ENCODE results near the gene SEPTIN1. TPM values are rescaled to one million over a fixed set of nuclear protein-coding genes. Genes with fewer than 3 reads are reported as not detected.

SEPTIN1 gene
- polyA plus RNA-seq (2013, experiment 1 of 2) = 3.9 TPM
- 3.4 TPM for polyA plus RNA-seq (2013, experiment 2 of 2)

DNA sequence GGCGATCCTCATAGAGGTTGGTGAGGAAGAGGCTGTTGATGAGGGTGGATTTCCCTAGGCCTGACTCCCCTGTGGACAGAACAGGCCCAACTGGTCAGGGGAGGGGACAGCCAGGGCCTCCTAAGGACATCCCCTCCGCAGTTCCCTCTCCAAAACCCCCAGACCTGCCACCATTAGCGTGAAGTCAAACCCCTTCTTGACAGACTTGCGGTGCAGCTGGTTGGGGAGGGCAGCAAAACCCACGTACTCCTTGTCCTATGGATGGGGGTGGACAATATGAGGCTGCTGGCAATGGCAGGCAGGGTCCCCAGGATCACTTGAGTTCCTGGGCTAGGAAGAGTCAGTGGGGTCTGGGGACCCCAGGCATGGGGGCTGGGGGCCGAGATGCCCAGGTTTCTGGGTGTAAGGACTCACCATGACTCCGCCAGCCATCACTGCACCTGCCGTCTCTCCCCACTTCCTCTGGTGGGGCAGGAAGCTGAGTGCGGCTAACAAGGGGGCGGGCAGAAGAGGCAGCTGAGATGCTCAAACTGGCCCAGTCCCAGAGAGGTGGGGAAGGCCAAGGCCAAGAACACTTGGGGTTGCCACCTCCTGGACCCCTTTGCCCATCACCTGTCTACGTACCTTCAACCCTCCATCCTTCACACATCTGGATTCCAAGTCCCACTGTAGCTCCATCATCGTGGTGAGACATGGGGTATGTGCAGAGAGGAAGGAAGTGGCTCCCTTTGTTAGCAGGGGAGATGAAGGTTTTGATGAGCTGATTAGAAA, at the start of gene SEPTIN1:
TSS of gene SEPTIN1 (minus strand) at position 451 of the 771 bp plus-strand sequence. CDS start at position 432, 19 bp downstream.
- no peak within 1 kb of the TSS for H4K91ac ChIP-seq (ENCODE audit: low read depth, low read length, poor library complexity)
- H2BK5ac ChIP-seq (ENCODE audit: low read length) = peak within 1 kb of the TSS; percentile 59
- H3K9ac ChIP-seq (ENCODE audit: low read depth, low read length, poor library complexity) = no peak within 1 kb of the TSS
- peaks cover 5% of the 10 kb centered on the region for H3K79me1 ChIP-seq (ENCODE audit: low read depth, low read length)
- H3K36me3 ChIP-seq (replicated peaks in 1 of 2; ENCODE audit: control insufficient read depth in 2 of 2, insufficient read depth in 2 of 2, low read length in 2 of 2) = peaks cover 0 to 11% of the 10 kb centered on the region in 2 donors
- no peak within 1 kb of the TSS for H3K18ac ChIP-seq (ENCODE audit: low read length)
- DNase-seq (ENCODE audit: low spot score) = no peak
- no peak within 1 kb of the TSS for H4K8ac ChIP-seq (ENCODE audit: low read depth, low read length)
- no CpG with 5 or more reads among the region's 12 CpGs for WGBS, 2 donors (ENCODE audit: extremely low coverage in 2 of 2, insufficient read length in 2 of 2, insufficient replicate concordance in 1 of 2)
- H2AFZ ChIP-seq (ENCODE audit: low read length) = no peak within 1 kb of the TSS
- H3K4me2 ChIP-seq (ENCODE audit: insufficient read depth, low read length, poor library complexity, severe bottlenecking) = no peak within 1 kb of the TSS
- H3K4ac ChIP-seq (ENCODE audit: low read length) = no peak within 1 kb of the TSS
- no peak within 1 kb of the TSS for H3K4me3 ChIP-seq (ENCODE audit: low read length in 2 of 2)
- no peak within 1 kb of the TSS for H2BK15ac ChIP-seq (ENCODE audit: low read length)
- H2BK120ac ChIP-seq (ENCODE audit: low read depth, low read length) = no peak within 1 kb of the TSS
- H2AK5ac ChIP-seq (ENCODE audit: low read depth, low read length) = peak within 1 kb of the TSS; percentile 71
- no peaks in the 10 kb centered on the region for H3K27me3 ChIP-seq (ENCODE audit: control insufficient read depth in 3 of 3, insufficient read depth in 3 of 3, low read depth in 1 of 3, low read length in 3 of 3)
- H3K27ac ChIP-seq (replicated peaks; ENCODE audit: low read length) = no peak within 1 kb of the TSS
- H3K23ac ChIP-seq (ENCODE audit: low read depth, low read length, poor library complexity) = no peak within 1 kb of the TSS
- H2BK12ac ChIP-seq (ENCODE audit: low read length) = peak within 1 kb of the TSS; percentile 3
- peaks cover 17 to 20% of the 10 kb centered on the region in 2 donors for H3K4me1 ChIP-seq (ENCODE audit: control insufficient read depth in 2 of 2, insufficient read depth in 1 of 2, low read depth in 1 of 2, low read length in 2 of 2)
- H3K9me3 ChIP-seq (replicated peaks in 1 of 2; ENCODE audit: control insufficient read depth in 2 of 2, insufficient read depth in 1 of 2, low read depth in 1 of 2, low read length in 2 of 2) = no peaks in the 10 kb centered on the region
- H3K14ac ChIP-seq (ENCODE audit: low read length) = peak within 1 kb of the TSS; percentile 31

DNA sequence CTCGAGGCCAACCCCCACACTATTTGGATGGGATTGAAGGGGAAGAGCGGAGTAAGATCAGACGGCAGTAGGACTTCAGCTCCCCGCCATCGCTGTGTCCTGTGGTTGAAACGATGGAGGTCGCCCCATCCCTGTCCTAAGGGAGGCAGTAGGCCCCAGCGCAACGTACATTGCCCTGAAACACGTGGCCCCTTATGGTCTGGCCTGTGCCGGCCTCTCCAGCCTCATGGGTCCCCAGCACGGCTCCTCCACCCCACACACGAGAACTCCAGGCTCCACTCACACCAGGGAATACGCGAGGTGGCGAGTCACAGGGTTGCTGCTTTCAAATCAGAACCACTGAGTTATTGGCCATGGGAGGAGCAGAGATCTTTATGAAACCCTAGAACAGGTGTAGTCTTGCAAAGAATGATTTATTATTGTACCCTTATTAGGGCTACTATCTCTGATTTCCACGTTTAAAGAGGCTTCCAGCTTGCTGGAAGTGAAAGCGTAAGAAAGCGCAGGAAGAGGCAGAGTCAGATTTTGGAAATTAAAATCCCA, 48.1 kb upstream of the SEPTIN1 start:
- Histone ChIP-seq H3K18ac (ENCODE audit: low read length) (peak overlapping the region; percentile 27), H2AFZ (ENCODE audit: low read length) (peak overlapping the region; percentile 89), H3K9ac (ENCODE audit: low read depth, low read length, poor library complexity) (no peak overlapping the region), H3K9me3 (replicated peaks in 1 of 2; ENCODE audit: control insufficient read depth in 2 of 2, insufficient read depth in 1 of 2, low read depth in 1 of 2, low read length in 2 of 2) (no peaks in the 10 kb centered on the region), H2BK15ac (ENCODE audit: low read length) (peak overlapping the region; percentile 34), H3K27me3 (ENCODE audit: control insufficient read depth in 3 of 3, insufficient read depth in 3 of 3, low read depth in 1 of 3, low read length in 3 of 3) (peaks cover 0 to 7% (median 0%) of the 10 kb centered on the region in 3 experiments), H2BK120ac (ENCODE audit: low read depth, low read length) (no peak overlapping the region), H2BK5ac (ENCODE audit: low read length) (no peak overlapping the region), H3K23ac (ENCODE audit: low read depth, low read length, poor library complexity) (peak overlapping the region; percentile 14), H3K79me1 (ENCODE audit: low read depth, low read length) (peaks cover 5% of the 10 kb centered on the region), H3K4me2 (ENCODE audit: insufficient read depth, low read length, poor library complexity, severe bottlenecking) (no peak overlapping the region), H3K27ac (replicated peaks; ENCODE audit: low read length) (peak overlapping the region; percentile 66), H4K8ac (ENCODE audit: low read depth, low read length) (peak overlapping the region; percentile 99), H2BK12ac (ENCODE audit: low read length) (no peak overlapping the region), H3K36me3 (replicated peaks in 1 of 2; ENCODE audit: control insufficient read depth in 2 of 2, insufficient read depth in 2 of 2, low read length in 2 of 2) (peaks cover 8 to 21% of the 10 kb centered on the region in 2 donors), H3K4me1 (ENCODE audit: control insufficient read depth in 2 of 2, insufficient read depth in 1 of 2, low read depth in 1 of 2, low read length in 2 of 2) (peaks cover 4 to 13% of the 10 kb centered on the region in 2 donors), H2AK5ac (ENCODE audit: low read depth, low read length) (no peak overlapping the region), H3K4ac (ENCODE audit: low read length) (no peak overlapping the region), H4K91ac (ENCODE audit: low read depth, low read length, poor library complexity) (no peak overlapping the region), H3K4me3 (ENCODE audit: low read length in 2 of 2) (peak overlapping the region; percentile 49 to 73), H3K14ac (ENCODE audit: low read length) (peak overlapping the region; percentile 65)
- no CpG with 5 or more reads among the region's 19 CpGs for WGBS, 2 donors (ENCODE audit: extremely low coverage in 2 of 2, insufficient read length in 2 of 2, insufficient replicate concordance in 1 of 2)
- no peak for DNase-seq (ENCODE audit: low spot score)

- peak within 1 kb of the TSS; percentile 95 for H2AK5ac ChIP-seq (ENCODE audit: low read depth, low read length)
- no peak within 1 kb of the TSS for H4K91ac ChIP-seq (ENCODE audit: low read depth, low read length, poor library complexity)
- peak within 1 kb of the TSS; percentile 99 for H4K8ac ChIP-seq (ENCODE audit: low read depth, low read length)
- peak within 1 kb of the TSS; percentile 61 for H2BK5ac ChIP-seq (ENCODE audit: low read length)
- H3K23ac ChIP-seq (ENCODE audit: low read depth, low read length, poor library complexity) = peak within 1 kb of the TSS; percentile 48
- peaks cover 5% of the 10 kb centered on the region for H3K79me1 ChIP-seq (ENCODE audit: low read depth, low read length)
- H3K9ac ChIP-seq (ENCODE audit: low read depth, low read length, poor library complexity) = peak within 1 kb of the TSS; percentile 95
- peak within 1 kb of the TSS; percentile 89 for H3K4me2 ChIP-seq (ENCODE audit: insufficient read depth, low read length, poor library complexity, severe bottlenecking)
- H3K14ac ChIP-seq (ENCODE audit: low read length) = peak within 1 kb of the TSS; percentile 85
- peak within 1 kb of the TSS; percentile 34 for H2BK15ac ChIP-seq (ENCODE audit: low read length)
- H3K27me3 ChIP-seq (ENCODE audit: control insufficient read depth in 3 of 3, insufficient read depth in 3 of 3, low read depth in 1 of 3, low read length in 3 of 3) = peaks cover 0 to 4% (median 0%) of the 10 kb centered on the region in 3 experiments
- no peak within 1 kb of the TSS for H3K4ac ChIP-seq (ENCODE audit: low read length)
- peak; percentile 97 for DNase-seq (ENCODE audit: low spot score)
- H2BK12ac ChIP-seq (ENCODE audit: low read length) = peak within 1 kb of the TSS; percentile 65
- H3K4me1 ChIP-seq (ENCODE audit: control insufficient read depth in 2 of 2, insufficient read depth in 1 of 2, low read depth in 1 of 2, low read length in 2 of 2) = peaks cover 4 to 13% of the 10 kb centered on the region in 2 donors
- H2BK120ac ChIP-seq (ENCODE audit: low read depth, low read length) = no peak within 1 kb of the TSS
- H3K36me3 ChIP-seq (replicated peaks in 1 of 2; ENCODE audit: control insufficient read depth in 2 of 2, insufficient read depth in 2 of 2, low read length in 2 of 2) = peaks cover 8 to 27% of the 10 kb centered on the region in 2 donors
- no CpG with 5 or more reads among the region's 49 CpGs for WGBS, 2 donors (ENCODE audit: extremely low coverage in 2 of 2, insufficient read length in 2 of 2, insufficient replicate concordance in 1 of 2)
- no peaks in the 10 kb centered on the region for H3K9me3 ChIP-seq (replicated peaks in 1 of 2; ENCODE audit: control insufficient read depth in 2 of 2, insufficient read depth in 1 of 2, low read depth in 1 of 2, low read length in 2 of 2)
- peak within 1 kb of the TSS; percentile 66 for H3K27ac ChIP-seq (replicated peaks; ENCODE audit: low read length)
- H3K4me3 ChIP-seq (ENCODE audit: low read length in 2 of 2) = peak within 1 kb of the TSS; percentile 73 to 92
- H2AFZ ChIP-seq (ENCODE audit: low read length) = peak within 1 kb of the TSS; percentile 89
- peak within 1 kb of the TSS; percentile 97 for H3K18ac ChIP-seq (ENCODE audit: low read length)
Measured at GRCh38 chr16:30429678-30430427, 47.5 kb upstream of the SEPTIN1 start, which contains the start of gene DCTPP1. TSS of gene DCTPP1 (minus strand) at chr16:30430030. CDS start at chr16:30429980, 50 bp downstream.
